Fibroblast of skin of abdomen (primary cell): Measurements from ENCODE around the gene FOXP4.
"Not testable (repeated sequence)": the region's sequence is repeated elsewhere in the genome, so short reads cannot be mapped to it uniquely, and the experiment has no call there.

ENCODE experiments used
- DNase-seq: peaks from one replicate; pipeline ENCODE4 v3.0.0-alpha.2; 2013

FOXP4 gene

GRCh38 chr6:41600499-41601247 lies 54.5 kb downstream of the FOXP4 start:
- DNase-seq = no peak

- DNase-seq = no peak
Observed at GRCh38 chr6:41601248-41601549, 55.0 kb downstream of the FOXP4 start.

GRCh38 chr6:41602422-41602743 lies 56.2 kb downstream of the FOXP4 start:
- DNase-seq = no peak

GRCh38 chr6:41602864-41603608 lies 56.9 kb downstream of the FOXP4 start:
- DNase-seq = peak; percentile 83

GRCh38 chr6:41604006-41604405 lies 57.8 kb downstream of the FOXP4 start:
- no peak for DNase-seq

- DNase-seq = no peak
Observed at GRCh38 chr6:41605649-41606048, 59.5 kb downstream of the FOXP4 start.

GRCh38 chr6:41607036-41607435 lies 60.9 kb downstream of the FOXP4 start:
- DNase-seq = no peak

- no peak for DNase-seq
Observed at GRCh38 chr6:41607736-41608135, 61.6 kb downstream of the FOXP4 start.

GRCh38 chr6:41608443-41609151 lies 62.4 kb downstream of the FOXP4 start:
- DNase-seq = no peak

GRCh38 chr6:41614715-41615114 lies 68.5 kb downstream of the FOXP4 start:
- no peak for DNase-seq

- DNase-seq = no peak
Observed at GRCh38 chr6:41615311-41615710, 69.1 kb downstream of the FOXP4 start.

GRCh38 chr6:41618598-41618997 lies 72.4 kb downstream of the FOXP4 start:
- DNase-seq = no peak

GRCh38 chr6:41619193-41619592 lies 73.0 kb downstream of the FOXP4 start:
- not testable (repeated sequence) for DNase-seq

GRCh38 chr6:41621367-41621766 lies 75.2 kb downstream of the FOXP4 start:
- no peak for DNase-seq

GRCh38 chr6:41621802-41622201 lies 75.6 kb downstream of the FOXP4 start:
- no peak for DNase-seq

GRCh38 chr6:41622206-41622988 lies 76.2 kb downstream of the FOXP4 start:
- no peak for DNase-seq

- no peak for DNase-seq
Observed at GRCh38 chr6:41623330-41623729, 77.1 kb downstream of the FOXP4 start.

GRCh38 chr6:41624621-41625380 lies 78.6 kb downstream of the FOXP4 start:
- DNase-seq = no peak

- no peak for DNase-seq
Observed at GRCh38 chr6:41625442-41625841, 79.3 kb downstream of the FOXP4 start.

GRCh38 chr6:41626022-41626421 lies 79.8 kb downstream of the FOXP4 start:
- DNase-seq = no peak

GRCh38 chr6:41626917-41627316 lies 80.7 kb downstream of the FOXP4 start:
- DNase-seq = no peak

- no peak for DNase-seq
Observed at GRCh38 chr6:41629128-41629527, 82.9 kb downstream of the FOXP4 start.
